Measurements from ENCODE around the gene KLF16. TPM values are rescaled to one million over a fixed set of nuclear protein-coding genes. Genes with fewer than 3 reads are reported as not detected.
A peak's percentile ranks its signal among the peaks of the same experiment; 100 is the strongest.

KLF16 gene
- total RNA-seq, 1 donor from 2014 or later, result 2.6 TPM

DNA sequence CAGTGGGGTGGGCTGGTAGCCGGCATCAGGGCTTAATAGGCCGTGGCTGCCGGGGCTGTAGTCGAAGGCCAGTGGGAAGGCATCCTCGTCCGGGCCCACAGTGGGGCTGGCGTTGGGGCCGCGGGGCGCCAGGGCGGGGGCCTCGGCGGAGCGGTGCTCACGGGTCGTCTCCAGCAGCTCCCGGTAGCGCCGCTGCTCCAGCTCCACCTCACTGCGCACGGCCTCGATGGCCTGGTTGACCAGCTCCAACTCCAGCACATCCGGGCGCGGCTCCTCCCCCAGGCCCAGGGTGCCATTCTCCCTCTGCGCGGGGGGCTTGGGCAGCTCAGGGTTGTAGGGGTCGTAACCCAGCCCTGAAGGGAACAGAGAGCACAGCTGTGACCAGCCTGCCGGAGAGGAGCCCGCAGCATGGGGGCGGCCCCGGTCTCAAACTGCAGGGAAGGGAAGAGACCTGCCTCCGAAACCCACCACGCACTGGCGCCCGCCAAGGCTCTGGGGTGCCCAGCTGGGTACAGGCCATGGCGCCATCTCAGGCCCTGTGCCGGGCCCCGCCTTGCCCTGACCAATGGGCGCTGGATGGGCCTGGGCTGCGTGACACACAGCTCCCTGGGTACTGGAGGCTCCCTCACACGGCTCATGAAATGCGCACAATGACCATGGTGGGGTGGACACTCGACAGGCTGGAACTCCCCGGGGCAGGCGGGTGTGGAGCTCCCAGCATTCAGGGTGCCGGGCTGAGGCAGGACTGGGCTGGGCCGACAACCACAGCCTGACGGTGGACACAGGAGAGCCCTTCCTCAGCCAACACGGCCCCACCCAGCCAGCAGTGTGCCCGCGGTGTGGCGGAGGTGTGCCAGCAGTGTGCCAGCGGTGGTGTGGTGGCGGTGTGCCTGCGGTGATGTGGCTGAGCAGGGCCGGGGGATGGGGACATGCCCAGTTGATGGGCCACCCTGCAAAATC is 34.8 kb downstream of the KLF16 start:
- Histone ChIP-seq H3K36me3 (ENCODE audit: control insufficient read depth in 3 of 3, insufficient read depth in 3 of 3, low read length in 3 of 3) (peaks cover 9 to 20% (median 17%) of the 10 kb centered on the region in 3 donors), H3K27ac (ENCODE audit: low read depth, low read length) (no peak overlapping the region), H3K9me3 (ENCODE audit: control insufficient read depth in 3 of 3, low read length in 3 of 3) (no peaks in the 10 kb centered on the region), H3K4me3 (ENCODE audit: low read length in 3 of 3) (no peak overlapping the region), H3K9ac (ENCODE audit: low read depth in 1 of 3, low read length in 3 of 3) (no peak overlapping the region), H3K4me1 (ENCODE audit: control insufficient read depth in 3 of 3, insufficient read depth in 3 of 3, low read length in 3 of 3) (peaks cover 4 to 13% (median 8%) of the 10 kb centered on the region in 3 donors), H3K27me3 (ENCODE audit: control insufficient read depth in 3 of 3, insufficient read depth in 3 of 3, low read length in 3 of 3) (no peaks in the 10 kb centered on the region)

DNA sequence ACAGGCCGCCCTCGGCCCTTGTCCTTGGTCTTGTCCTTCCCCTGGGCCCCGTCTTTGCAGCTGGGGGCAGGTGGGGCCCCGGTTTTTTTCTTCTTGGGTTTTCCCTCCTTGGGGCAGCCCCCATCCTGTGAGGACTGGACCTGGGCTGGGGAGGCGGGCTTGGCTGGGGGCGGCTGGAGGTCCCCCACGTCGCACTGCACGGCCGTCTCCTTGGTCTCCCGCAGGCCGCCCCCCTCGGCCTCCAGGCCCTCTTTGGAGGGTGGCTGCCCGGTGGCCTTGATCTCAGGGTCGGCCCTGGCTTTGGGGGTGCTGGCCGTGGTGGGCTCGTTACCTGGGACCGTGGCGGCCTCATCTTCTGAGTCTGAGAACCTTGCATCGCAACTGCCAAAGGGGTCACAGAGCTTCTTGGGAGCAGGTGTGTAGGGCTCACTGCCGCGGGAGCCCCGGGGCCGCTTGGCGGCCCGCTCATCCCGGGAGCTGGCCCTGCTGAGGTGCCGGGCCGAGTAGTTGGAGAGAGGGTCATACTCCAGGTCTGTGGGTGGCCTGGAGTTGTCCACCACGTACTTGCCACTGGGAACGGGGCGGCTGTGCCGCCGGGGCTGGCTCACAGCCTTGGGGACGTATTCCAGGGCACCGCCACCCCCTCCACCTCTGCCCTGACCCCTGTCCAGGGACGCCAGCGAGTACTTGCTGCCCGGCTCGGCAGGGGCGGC is 35.7 kb downstream of the KLF16 start:
- H3K4me1 ChIP-seq (ENCODE audit: control insufficient read depth in 3 of 3, insufficient read depth in 3 of 3, low read length in 3 of 3), result peaks cover 4 to 10% (median 8%) of the 10 kb centered on the region in 3 donors
- H3K36me3 ChIP-seq (ENCODE audit: control insufficient read depth in 3 of 3, insufficient read depth in 3 of 3, low read length in 3 of 3), result peaks cover 14 to 24% (median 23%) of the 10 kb centered on the region in 3 donors
- H3K9me3 ChIP-seq (ENCODE audit: control insufficient read depth in 3 of 3, low read length in 3 of 3), result no peaks in the 10 kb centered on the region
- no peak overlapping the region for H3K4me3 ChIP-seq (ENCODE audit: low read length in 3 of 3)
- H3K27ac ChIP-seq (ENCODE audit: low read depth, low read length), result no peak overlapping the region
- no peak overlapping the region for H3K9ac ChIP-seq (ENCODE audit: low read depth in 1 of 3, low read length in 3 of 3)
- no peaks in the 10 kb centered on the region for H3K27me3 ChIP-seq (ENCODE audit: control insufficient read depth in 3 of 3, insufficient read depth in 3 of 3, low read length in 3 of 3)

DNA sequence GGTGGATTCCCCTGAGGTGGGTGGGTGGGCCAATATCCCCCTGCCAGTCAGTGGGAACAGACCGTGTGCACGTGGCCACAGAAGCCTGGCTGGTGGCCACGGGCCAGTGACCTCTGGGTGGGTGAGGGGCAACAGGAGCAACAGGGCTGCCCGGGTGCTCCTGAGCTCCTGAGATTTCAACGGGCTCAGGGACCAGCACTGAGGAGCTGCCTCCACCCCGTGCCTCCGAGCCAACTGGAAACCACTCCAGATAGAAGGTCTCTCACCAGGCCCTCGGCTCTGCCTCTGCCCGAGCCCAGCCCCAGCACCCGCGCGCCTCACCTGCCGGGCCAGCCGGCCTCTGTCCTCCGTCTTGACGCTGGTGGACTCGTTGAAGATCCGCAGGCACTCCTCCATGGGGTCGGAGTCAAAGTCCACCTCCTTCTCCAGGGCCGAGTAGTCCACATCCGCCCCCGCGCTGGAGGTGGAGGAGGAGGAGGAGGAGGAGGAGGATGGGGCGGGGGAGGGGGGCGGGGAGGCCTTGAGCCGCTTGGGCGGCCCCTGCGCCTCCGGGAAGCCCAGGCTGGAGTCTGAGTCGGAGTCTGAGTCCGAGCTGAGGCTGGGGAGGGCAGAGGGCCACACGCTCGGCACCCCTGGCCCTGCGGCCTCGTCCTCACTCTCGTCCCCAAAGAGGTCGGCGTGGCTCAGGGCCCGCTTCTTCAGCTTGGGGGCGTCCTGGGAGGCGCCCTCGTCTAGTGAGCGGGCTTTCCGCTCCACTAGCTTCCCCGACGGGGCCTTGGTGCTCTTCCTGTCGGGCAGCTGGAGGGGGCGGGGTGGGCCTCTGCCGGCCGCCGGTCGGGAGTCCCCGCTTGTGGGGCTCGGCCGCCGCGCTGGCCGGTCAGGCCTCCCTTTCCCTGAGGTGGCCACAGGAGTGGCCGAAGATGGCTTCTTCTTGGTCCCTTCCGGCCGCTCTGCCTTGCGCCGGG is 36.5 kb downstream of the KLF16 start:
- Histone ChIP-seq H3K27me3 (ENCODE audit: control insufficient read depth in 3 of 3, insufficient read depth in 3 of 3, low read length in 3 of 3) (no peaks in the 10 kb centered on the region), H3K4me3 (ENCODE audit: low read length in 3 of 3) (no peak overlapping the region), H3K9ac (ENCODE audit: low read depth in 1 of 3, low read length in 3 of 3) (no peak overlapping the region), H3K9me3 (ENCODE audit: control insufficient read depth in 3 of 3, low read length in 3 of 3) (no peaks in the 10 kb centered on the region), H3K27ac (ENCODE audit: low read depth, low read length) (no peak overlapping the region), H3K36me3 (ENCODE audit: control insufficient read depth in 3 of 3, insufficient read depth in 3 of 3, low read length in 3 of 3) (peaks cover 22 to 32% (median 23%) of the 10 kb centered on the region in 3 donors), H3K4me1 (ENCODE audit: control insufficient read depth in 3 of 3, insufficient read depth in 3 of 3, low read length in 3 of 3) (peaks cover 4 to 10% (median 8%) of the 10 kb centered on the region in 3 donors)

GRCh38 chr19:1825909-1826556 is 37.3 kb downstream of the KLF16 start:
- Histone ChIP-seq H3K27ac (ENCODE audit: low read depth, low read length) (no peak overlapping the region), H3K36me3 (ENCODE audit: control insufficient read depth in 3 of 3, insufficient read depth in 3 of 3, low read length in 3 of 3) (peaks cover 26 to 33% (median 27%) of the 10 kb centered on the region in 3 donors), H3K27me3 (ENCODE audit: control insufficient read depth in 3 of 3, insufficient read depth in 3 of 3, low read length in 3 of 3) (no peaks in the 10 kb centered on the region), H3K9me3 (ENCODE audit: control insufficient read depth in 3 of 3, low read length in 3 of 3) (no peaks in the 10 kb centered on the region), H3K9ac (ENCODE audit: low read depth in 1 of 3, low read length in 3 of 3) (peak overlapping the region in 1 of 3 donors; percentile 40), H3K4me1 (ENCODE audit: control insufficient read depth in 3 of 3, insufficient read depth in 3 of 3, low read length in 3 of 3) (peaks cover 4 to 10% (median 8%) of the 10 kb centered on the region in 3 donors), H3K4me3 (ENCODE audit: low read length in 3 of 3) (no peak overlapping the region)

GRCh38 chr19:1824252-1824622 is 39.1 kb downstream of the KLF16 start:
- no peaks in the 10 kb centered on the region for H3K27me3 ChIP-seq (ENCODE audit: control insufficient read depth in 3 of 3, insufficient read depth in 3 of 3, low read length in 3 of 3)
- H3K36me3 ChIP-seq (ENCODE audit: control insufficient read depth in 3 of 3, insufficient read depth in 3 of 3, low read length in 3 of 3), result peaks cover 30 to 40% (median 36%) of the 10 kb centered on the region in 3 donors
- H3K27ac ChIP-seq (ENCODE audit: low read depth, low read length), result no peak overlapping the region
- H3K4me1 ChIP-seq (ENCODE audit: control insufficient read depth in 3 of 3, insufficient read depth in 3 of 3, low read length in 3 of 3), result peaks cover 4 to 10% (median 8%) of the 10 kb centered on the region in 3 donors
- H3K9me3 ChIP-seq (ENCODE audit: control insufficient read depth in 3 of 3, low read length in 3 of 3), result no peaks in the 10 kb centered on the region
- no peak overlapping the region for H3K4me3 ChIP-seq (ENCODE audit: low read length in 3 of 3)
- no peak overlapping the region for H3K9ac ChIP-seq (ENCODE audit: low read depth in 1 of 3, low read length in 3 of 3)

- peaks cover 31 to 40% (median 39%) of the 10 kb centered on the region in 3 donors for H3K36me3 ChIP-seq (ENCODE audit: control insufficient read depth in 3 of 3, insufficient read depth in 3 of 3, low read length in 3 of 3)
Measured at GRCh38 chr19:1823539-1824251, 39.7 kb downstream of the KLF16 start.

GRCh38 chr19:1823020-1823419 is 40.4 kb downstream of the KLF16 start:
- Histone ChIP-seq H3K9ac (ENCODE audit: low read depth in 1 of 3, low read length in 3 of 3) (no peak overlapping the region), H3K27ac (ENCODE audit: low read depth, low read length) (no peak overlapping the region), H3K4me3 (ENCODE audit: low read length in 3 of 3) (no peak overlapping the region), H3K9me3 (ENCODE audit: control insufficient read depth in 3 of 3, low read length in 3 of 3) (no peaks in the 10 kb centered on the region), H3K36me3 (ENCODE audit: control insufficient read depth in 3 of 3, insufficient read depth in 3 of 3, low read length in 3 of 3) (peaks cover 38 to 47% (median 45%) of the 10 kb centered on the region in 3 donors), H3K27me3 (ENCODE audit: control insufficient read depth in 3 of 3, insufficient read depth in 3 of 3, low read length in 3 of 3) (no peaks in the 10 kb centered on the region), H3K4me1 (ENCODE audit: control insufficient read depth in 3 of 3, insufficient read depth in 3 of 3, low read length in 3 of 3) (peaks cover 4 to 10% (median 8%) of the 10 kb centered on the region in 3 donors)

More at GRCh38 chr19:1823539-1824251, 39.7 kb downstream of the KLF16 start:
- Histone ChIP-seq H3K4me1 (ENCODE audit: control insufficient read depth in 3 of 3, insufficient read depth in 3 of 3, low read length in 3 of 3) (peaks cover 4 to 10% (median 8%) of the 10 kb centered on the region in 3 donors), H3K4me3 (ENCODE audit: low read length in 3 of 3) (no peak overlapping the region), H3K27ac (ENCODE audit: low read depth, low read length) (no peak overlapping the region), H3K27me3 (ENCODE audit: control insufficient read depth in 3 of 3, insufficient read depth in 3 of 3, low read length in 3 of 3) (no peaks in the 10 kb centered on the region), H3K9ac (ENCODE audit: low read depth in 1 of 3, low read length in 3 of 3) (no peak overlapping the region), H3K9me3 (ENCODE audit: control insufficient read depth in 3 of 3, low read length in 3 of 3) (no peaks in the 10 kb centered on the region)

DNA sequence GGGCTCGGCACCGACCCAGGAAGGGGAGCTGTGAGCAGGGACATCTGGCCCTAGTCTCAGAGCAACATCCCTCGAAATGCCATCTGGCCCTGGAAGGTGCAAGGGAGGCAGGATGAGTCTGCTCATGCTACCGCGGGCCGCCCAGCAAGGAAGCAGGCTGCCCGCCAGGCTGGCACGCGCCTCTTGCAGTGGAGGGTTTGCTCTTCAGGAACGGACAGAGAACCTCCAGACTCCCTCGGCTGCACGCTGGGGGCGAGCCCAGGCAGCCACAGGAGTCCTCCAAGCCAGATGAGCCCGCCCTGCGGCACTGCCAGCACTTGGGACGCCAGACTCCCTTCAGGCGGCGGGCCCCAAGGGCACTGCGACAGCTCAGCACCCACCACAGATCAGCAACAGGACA is 41.2 kb downstream of the KLF16 start:
- Histone ChIP-seq H3K27ac (ENCODE audit: low read depth, low read length) (no peak overlapping the region), H3K36me3 (ENCODE audit: control insufficient read depth in 3 of 3, insufficient read depth in 3 of 3, low read length in 3 of 3) (peaks cover 46 to 55% (median 50%) of the 10 kb centered on the region in 3 donors), H3K4me1 (ENCODE audit: control insufficient read depth in 3 of 3, insufficient read depth in 3 of 3, low read length in 3 of 3) (peaks cover 4 to 10% (median 8%) of the 10 kb centered on the region in 3 donors), H3K9ac (ENCODE audit: low read depth in 1 of 3, low read length in 3 of 3) (no peak overlapping the region), H3K9me3 (ENCODE audit: control insufficient read depth in 3 of 3, low read length in 3 of 3) (no peaks in the 10 kb centered on the region), H3K4me3 (ENCODE audit: low read length in 3 of 3) (no peak overlapping the region), H3K27me3 (ENCODE audit: control insufficient read depth in 3 of 3, insufficient read depth in 3 of 3, low read length in 3 of 3) (no peaks in the 10 kb centered on the region)
